CD4-positive, alpha-beta T cell treated with Interleukin-17A for 1 hour (primary cell): ENCODE measurements around the gene EXOG.

Experiments
- DNase-seq: peaks from one replicate; pipeline ENCODE4 v3.0.0-alpha.2; 2020

EXOG gene

DNA sequence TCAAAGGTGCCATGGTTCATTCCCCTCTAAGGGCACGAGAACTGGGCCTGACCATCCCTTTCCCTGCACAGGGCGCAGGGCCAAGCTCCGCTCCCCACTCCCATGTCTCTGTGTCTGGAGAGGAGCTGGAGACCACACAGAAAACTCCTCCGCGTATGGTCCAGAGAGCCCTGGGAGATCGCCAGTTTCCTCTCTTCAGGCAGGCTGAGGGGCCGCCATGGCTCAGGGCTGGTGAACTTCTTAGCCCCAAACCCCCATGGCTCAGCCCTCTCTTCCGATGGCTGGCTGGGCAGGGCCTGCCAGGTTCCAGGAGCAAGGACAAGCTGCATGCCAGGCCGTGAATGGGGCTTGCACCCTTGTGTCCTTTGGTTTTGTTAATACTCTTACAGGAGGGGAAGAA, 52.9 kb downstream of the EXOG start:
- DNase-seq, result no peak

- no peak for DNase-seq
Measured at GRCh38 chr3:38549486-38549885, 53.3 kb downstream of the EXOG start.

DNA sequence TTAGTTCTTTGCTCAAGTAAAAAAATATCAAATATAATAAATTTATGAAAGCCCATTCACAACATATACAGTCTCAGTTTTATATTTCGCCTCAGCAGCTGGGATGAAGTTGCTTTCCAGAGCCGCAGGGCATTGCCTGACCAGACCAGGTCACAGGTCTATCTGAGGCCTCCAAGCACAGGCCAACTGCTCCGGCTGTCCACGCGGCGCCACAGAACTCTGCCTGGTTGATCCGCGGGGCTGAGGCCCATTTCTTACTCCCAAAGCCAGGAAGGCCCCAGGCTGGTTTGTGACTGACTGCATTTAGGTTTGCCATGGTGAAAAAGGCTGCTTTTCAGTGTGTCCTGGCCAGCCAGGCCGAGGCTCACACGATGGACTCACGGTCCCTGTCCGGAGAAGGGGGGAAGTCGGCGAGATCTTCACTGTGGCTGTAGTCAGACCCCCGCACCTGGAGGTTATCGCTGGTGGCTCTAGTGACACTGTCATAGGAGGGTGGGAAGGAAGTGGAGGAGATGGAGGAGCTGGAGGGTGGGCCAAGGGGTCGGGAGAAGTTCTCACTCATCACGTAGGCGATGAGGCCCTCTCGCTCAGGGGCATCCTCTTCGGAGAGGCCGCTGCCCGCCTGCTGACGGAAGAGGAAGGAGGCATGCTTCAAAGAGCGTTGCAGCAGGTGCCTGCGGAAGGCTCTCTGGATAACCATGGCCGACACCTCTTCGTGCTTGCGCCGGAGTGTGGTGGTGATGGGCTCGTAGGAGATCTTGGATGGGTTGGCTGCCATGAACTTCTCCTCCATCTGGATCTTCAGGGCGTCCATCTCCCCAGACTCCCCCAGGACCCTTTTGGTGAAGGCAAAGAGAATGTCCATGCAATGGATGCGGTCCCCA, 54.1 kb downstream of the EXOG start:
- DNase-seq, result no peak

DNA sequence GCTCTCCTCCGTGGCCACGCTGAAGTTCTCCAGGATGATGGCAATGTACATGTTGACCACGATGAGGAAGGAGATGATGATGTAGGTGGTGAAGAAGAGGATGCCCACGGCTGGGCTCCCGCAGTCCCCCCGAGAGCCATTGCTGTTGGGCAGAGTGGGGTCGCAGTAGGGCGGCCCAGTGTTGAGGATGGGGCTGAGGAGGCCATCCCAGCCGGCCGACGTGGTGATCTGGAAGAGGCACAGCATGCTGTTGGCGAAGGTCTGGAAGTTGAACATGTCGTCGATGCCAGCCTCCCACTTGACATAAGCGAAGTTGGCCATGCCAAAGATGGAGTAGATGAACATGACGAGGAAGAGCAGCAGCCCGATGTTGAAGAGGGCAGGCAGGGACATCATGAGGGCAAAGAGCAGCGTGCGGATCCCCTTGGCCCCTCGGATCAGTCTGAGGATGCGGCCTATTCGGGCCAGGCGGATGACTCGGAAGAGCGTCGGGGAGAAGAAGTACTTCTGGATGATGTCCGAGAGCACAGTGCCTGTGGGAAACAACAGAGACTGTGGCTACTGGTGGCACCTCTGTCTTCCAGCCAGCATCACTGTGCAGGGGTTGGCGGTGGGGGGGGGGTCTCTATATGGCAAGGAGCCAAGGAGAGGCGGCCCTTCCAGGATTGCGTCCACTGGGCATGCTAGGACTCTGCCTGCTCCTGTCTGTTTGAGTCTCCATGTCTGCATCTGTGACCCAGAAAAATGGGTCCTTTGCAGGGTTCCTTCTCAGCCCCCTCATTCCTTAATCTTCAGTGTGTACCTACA, 55.1 kb downstream of the EXOG start:
- DNase-seq, result no peak

GRCh38 chr3:38552364-38552763, 56.2 kb downstream of the EXOG start:
- DNase-seq, result no peak

- DNase-seq, result no peak
Measured at GRCh38 chr3:38553071-38553470, 56.9 kb downstream of the EXOG start.

- no peak for DNase-seq
Measured at GRCh38 chr3:38554127-38554827, 58.1 kb downstream of the EXOG start.

DNA sequence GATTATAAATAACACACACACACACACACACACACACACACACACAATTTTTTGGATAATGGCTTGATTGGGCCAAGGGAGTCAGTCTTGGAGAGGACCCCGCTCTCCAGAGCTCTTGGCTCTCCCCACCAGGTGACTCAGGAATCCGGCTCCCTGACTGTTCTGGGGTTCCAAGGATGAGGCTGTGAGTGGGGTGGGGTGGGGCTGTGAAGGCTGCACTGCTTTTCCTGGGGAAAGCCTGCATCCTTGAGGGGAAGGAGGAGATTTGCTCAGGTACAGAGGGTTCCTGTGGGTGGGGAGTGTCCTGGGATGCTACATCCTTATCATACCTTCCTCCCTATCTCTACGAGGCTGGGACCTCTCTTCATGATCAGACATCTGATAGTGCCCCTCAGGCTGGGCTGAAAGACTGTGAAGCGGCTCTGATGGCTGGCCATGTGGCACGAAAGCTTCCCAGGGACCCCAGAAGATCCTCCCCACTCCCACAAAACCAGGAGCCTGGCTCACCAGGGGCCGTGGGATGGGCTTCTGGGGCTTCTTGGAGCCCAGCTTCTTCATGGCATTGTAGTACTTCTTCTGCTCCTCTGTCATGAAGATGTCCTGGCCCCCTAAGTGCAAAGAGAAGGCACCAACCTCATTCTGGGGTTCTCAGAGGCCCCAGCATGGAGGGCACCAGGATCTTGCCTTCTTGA, 59.2 kb downstream of the EXOG start:
- no peak for DNase-seq

GRCh38 chr3:38555926-38556325, 59.8 kb downstream of the EXOG start:
- DNase-seq, result no peak

GRCh38 chr3:38556640-38557358, 60.7 kb downstream of the EXOG start:
- DNase-seq, result no peak

- DNase-seq, result no peak
Measured at GRCh38 chr3:38558864-38559263, 62.7 kb downstream of the EXOG start.

GRCh38 chr3:38560284-38560683, 64.1 kb downstream of the EXOG start:
- DNase-seq, result no peak

- DNase-seq, result no peak
Measured at GRCh38 chr3:38560996-38561717, 65.0 kb downstream of the EXOG start.

DNA sequence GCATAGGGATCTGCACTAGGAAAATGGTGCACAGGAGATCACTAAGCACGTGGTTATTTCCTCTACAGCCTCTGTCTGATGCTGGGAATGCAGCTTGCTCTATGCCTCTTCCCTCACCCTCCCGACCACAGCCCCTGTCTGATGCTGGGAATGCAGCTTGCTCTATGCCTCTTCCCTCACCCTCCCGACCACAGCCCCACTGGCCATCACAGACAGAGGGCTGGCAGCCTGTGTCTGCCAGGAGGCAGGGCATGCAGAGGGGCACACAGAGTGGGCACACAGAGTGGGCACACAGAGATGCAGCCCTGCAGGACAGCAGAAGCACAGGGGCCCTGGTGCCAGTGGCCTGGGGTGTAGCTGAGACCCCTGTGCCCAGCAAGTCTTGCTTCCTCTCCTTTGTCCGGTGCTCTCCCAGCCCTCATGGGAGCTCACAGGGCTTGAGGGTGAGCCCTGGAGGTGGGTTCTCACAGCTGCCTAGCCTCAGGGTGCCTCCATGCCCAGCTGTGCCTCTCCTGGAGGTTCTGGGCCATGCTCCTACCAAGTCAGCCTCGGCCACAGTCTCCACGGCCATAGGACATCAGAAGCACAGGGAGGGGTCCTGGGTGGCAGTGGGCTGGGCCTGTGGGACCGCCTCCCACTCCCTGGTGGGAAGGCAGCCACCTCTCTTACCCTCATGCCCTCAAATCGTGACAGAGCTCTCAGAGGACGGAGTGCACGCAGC, 65.8 kb downstream of the EXOG start:
- DNase-seq, result no peak

DNA sequence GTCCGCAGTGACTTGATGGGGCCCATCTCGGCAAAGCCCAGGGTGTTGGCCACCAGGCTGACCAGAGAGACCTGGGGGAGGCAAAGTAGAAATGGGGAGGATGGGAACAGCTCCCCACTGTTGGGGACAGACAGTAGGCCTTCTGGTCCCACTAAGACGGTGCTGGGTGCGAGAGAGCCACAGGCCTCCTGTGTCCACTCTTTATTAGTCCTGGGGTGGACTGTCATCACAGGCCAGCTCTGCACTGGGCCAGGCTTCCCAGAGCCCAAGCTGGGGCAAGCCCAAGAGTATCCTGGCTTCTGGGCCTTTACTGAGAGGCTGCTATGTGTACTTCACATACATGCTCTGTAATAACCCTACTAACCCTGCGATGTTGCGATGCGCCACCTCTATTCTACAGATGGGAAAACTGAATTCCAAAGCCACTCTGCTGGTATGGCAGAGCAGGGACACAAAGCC, 66.4 kb downstream of the EXOG start:
- no peak for DNase-seq

DNA sequence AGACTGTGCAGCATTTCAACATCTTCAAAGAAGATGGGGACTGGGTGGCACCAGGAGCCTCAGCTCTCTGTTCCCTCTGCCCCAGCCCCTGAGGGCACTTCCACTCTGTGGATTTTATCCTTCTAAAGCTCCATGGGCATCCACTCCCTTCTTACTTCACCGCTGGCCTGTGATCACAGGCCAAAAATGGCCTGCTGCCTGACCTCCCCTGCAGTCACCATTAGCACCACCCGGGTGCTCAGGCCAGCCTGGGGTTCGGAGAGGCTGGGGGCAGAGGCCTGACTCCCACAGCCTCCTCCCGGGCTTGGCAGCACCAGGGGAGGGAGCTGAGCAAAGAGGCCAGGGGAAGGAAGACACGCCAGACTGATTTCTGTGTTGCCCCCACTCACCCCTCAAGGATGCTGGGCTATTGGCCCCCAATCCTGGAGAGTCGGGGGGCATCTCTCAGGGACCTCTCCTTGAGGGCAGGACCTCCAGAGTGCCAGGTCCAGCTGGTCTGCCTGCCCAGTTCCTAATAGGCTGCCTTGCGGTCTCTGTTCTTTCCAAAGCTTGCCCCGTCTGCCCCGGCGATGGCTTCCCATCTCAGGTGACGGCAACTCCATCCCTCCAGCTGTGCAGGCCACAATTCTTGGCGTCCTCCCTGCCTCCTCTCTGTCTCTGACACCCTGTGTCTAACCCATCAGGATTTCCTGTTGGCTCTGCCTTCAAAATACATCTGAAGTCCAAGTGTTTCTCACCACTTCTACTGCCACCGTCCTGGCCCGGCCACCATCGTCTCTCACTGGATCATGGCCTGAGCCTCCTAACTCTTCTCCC, 67.1 kb downstream of the EXOG start:
- no peak for DNase-seq

DNA sequence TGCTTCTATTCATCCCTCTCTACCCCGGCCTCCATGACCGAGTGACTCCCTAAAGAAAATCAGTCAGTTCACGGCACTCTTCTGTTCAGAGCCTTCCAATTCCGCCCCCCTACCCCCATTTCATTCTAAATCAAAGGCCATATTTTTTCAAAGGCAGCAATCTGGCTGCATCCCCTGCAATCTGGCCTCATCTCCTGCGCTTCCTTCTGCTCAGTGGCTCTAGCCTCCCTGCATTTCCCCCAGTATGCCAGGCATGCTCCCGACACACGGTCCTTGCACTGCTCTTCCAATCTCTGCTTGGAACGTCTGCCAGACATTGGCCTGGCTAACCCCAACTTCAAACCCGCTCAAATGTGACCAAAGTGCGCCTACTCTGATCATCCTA, 67.7 kb downstream of the EXOG start:
- no peak for DNase-seq

- DNase-seq, result no peak
Measured at GRCh38 chr3:38564631-38565338, 68.6 kb downstream of the EXOG start.
